MM.1S (cell line): ENCODE results near the gene USP20.

ENCODE experiments used
- EZH2phosphoT487 ChIP-seq: fragments of 300-600 bp; sonication (generic); IDR thresholded peaks from 2 replicates; pipeline ENCODE4 v1.6.1; 2018; ENCODE audit warnings: antibody characterized with exemption, low read length
- TF ChIP-seq, protein P1 (sequence below): fragments of 300-600 bp; sonication (generic); IDR thresholded peaks from 2 replicates; pipeline ENCODE4 v1.5.1; 2016; ENCODE audit warnings: antibody characterized with exemption, low read length, mixed read lengths

DNA sequence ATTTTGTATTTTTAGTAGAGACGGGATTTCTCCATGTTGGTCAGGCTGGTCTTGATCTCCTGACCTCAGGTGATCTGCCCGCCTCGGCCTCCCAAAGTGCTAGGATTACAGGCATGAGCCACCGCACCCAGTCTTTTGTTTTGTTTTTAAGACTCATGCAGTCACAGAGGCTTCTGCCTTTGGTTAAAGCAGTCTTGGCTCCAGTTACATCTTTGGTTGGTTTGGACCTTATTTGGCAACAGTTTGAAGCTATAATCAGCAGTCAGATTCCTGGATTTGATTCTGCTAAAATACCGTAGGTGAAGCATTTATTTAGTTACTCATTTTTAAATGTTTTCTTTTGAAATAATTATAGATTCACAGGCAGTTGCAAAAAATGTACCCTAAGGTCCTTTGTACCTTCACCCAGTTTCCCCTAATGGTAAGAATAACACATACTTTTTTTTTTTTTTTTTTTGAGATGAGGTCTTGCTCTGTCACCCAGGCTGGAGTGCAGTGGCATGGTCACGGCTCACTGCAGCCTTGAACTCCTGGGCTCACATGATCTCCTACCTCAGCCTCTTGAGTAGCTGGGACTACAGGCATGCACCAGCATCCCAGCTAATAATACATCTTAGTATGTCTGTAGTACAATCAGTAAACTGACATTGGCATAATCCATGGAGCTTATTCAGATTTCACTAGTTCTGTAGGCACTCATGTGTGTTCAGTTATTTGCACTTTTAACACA lies 15.7 kb downstream of the USP20 start:
- no peak for TF ChIP-seq EZH2phosphoT487
- TF ChIP-seq, protein P1, sequence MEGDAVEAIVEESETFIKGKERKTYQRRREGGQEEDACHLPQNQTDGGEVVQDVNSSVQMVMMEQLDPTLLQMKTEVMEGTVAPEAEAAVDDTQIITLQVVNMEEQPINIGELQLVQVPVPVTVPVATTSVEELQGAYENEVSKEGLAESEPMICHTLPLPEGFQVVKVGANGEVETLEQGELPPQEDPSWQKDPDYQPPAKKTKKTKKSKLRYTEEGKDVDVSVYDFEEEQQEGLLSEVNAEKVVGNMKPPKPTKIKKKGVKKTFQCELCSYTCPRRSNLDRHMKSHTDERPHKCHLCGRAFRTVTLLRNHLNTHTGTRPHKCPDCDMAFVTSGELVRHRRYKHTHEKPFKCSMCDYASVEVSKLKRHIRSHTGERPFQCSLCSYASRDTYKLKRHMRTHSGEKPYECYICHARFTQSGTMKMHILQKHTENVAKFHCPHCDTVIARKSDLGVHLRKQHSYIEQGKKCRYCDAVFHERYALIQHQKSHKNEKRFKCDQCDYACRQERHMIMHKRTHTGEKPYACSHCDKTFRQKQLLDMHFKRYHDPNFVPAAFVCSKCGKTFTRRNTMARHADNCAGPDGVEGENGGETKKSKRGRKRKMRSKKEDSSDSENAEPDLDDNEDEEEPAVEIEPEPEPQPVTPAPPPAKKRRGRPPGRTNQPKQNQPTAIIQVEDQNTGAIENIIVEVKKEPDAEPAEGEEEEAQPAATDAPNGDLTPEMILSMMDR = no peak
